B cell (primary cell): ENCODE measurements around the gene KLHL3. TPM values are rescaled to one million over a fixed set of nuclear protein-coding genes. Genes with fewer than 3 reads are reported as not detected.

Experiments used
- ATAC-seq: fragments of 200-7000 bp; cut with Tn5 transposase; one replicate; pipeline ENCODE4 v1.10.0; 2021; ENCODE audit warnings: low read depth, mild to moderate bottlenecking, moderate number of reproducible peaks, moderate library complexity
- CTCF ChIA-PET: fragments of 350-600 bp; sonication (Branson Sonifier 250); formaldehyde crosslinking; loops from one replicate; lab custom pipeline; 2021; ENCODE audit warnings: antibody characterized with exemption, inconsistent platforms; lab: Charles Lee
- POLR2A ChIA-PET: fragments of 350-600 bp; sonication (Branson Sonifier 250); formaldehyde crosslinking; loops from one replicate; lab custom pipeline; 2021; ENCODE audit warnings: antibody characterized with exemption; lab: Charles Lee
- DNase-seq: peaks from one replicate; pipeline ENCODE4 v3.0.0; 2013
- H2AFZ ChIP-seq: 2 replicates; pipeline ENCODE4 v1.6.1; 2012; ENCODE audit warnings: mild to moderate bottlenecking, low read depth, low read length; ENCODE audit not compliant: insufficient read depth, poor library complexity, severe bottlenecking
- H3K27ac ChIP-seq, 2 donors: 1 replicate in 1 of 2; 2 replicates in 1 of 2; pipeline ENCODE4 v1.5.1; 2012 to 2013; ENCODE audit warnings: low read length in 2 of 2, mild to moderate bottlenecking in 2 of 2, moderate library complexity in 1 of 2
- H3K27me3 ChIP-seq, 4 experiments: fragments of 200-600 bp in 1 of 4; sonication (generic) in 1 of 4; replicated peaks in 1 of 4; 1 replicate in 2 of 4; 2 replicates in 2 of 4; pipeline versions ENCODE4 v1.6.1 to v1.7.0; 2013 to 2016; ENCODE audit warnings: low read length in 3 of 4, mild to moderate bottlenecking in 2 of 4, mixed read lengths in 1 of 4, moderate library complexity in 1 of 4; ENCODE audit not compliant: insufficient read depth in 4 of 4, control insufficient read depth in 3 of 4; ENCODE audit errors: control extremely low read depth in 1 of 4
- H3K36me3 ChIP-seq, 2 experiments: replicated peaks in 1 of 2; 1 replicate in 1 of 2; 2 replicates in 1 of 2; pipeline versions ENCODE4 v1.6.1 to v1.7.1; 2013; ENCODE audit warnings: low read length in 1 of 2; ENCODE audit not compliant: insufficient read depth in 2 of 2, control insufficient read depth in 1 of 2; ENCODE audit errors: control extremely low read depth in 1 of 2, extremely low read depth in 1 of 2
- H3K4me1 ChIP-seq, 2 donors: fragments of 200-600 bp in 1 of 2; sonication (generic) in 1 of 2; 1 replicate in 1 of 2; 2 replicates in 1 of 2; pipeline versions ENCODE4 v1.5.1 to v1.6.1; 2013 to 2017; ENCODE audit warnings: low read length in 2 of 2; ENCODE audit not compliant: control insufficient read depth in 2 of 2, insufficient read depth in 2 of 2
- H3K4me2 ChIP-seq: replicated peaks from 2 replicates; pipeline ENCODE3; 2012; ENCODE audit warnings: mild to moderate bottlenecking, low read depth, low read length; ENCODE audit not compliant: poor library complexity, severe bottlenecking
- H3K4me3 ChIP-seq, 5 experiments: fragments of 200-600 bp in 1 of 5; sonication (generic) in 1 of 5; 1 replicate in 3 of 5; 2 replicates in 2 of 5; pipeline versions ENCODE4 v1.5.1 to v1.7.0; 2011 to 2016; ENCODE audit warnings: low read length in 4 of 5, mild to moderate bottlenecking in 4 of 5, low read depth in 2 of 5, control low read depth in 1 of 5, moderate library complexity in 1 of 5; ENCODE audit not compliant: insufficient read depth in 1 of 5; ENCODE audit errors: control extremely low read depth in 1 of 5, extremely low read depth in 1 of 5
- H3K79me2 ChIP-seq: fragments of 200-600 bp; sonication (generic); one replicate; pipeline ENCODE4 v1.6.0; 2016; ENCODE audit warnings: low read length; ENCODE audit not compliant: control insufficient read depth, insufficient read depth
- H3K9ac ChIP-seq: fragments of 200-600 bp; sonication (generic); 2 replicates; pipeline ENCODE4 v1.6.1; 2017; ENCODE audit warnings: mild to moderate bottlenecking, low read length, moderate library complexity
- H3K9me3 ChIP-seq, 3 donors: one replicate each; pipeline versions ENCODE4 v1.6.1 to v1.7.1; 2013; ENCODE audit warnings: low read length in 2 of 3; ENCODE audit not compliant: control insufficient read depth in 2 of 3, insufficient read depth in 1 of 3; ENCODE audit errors: control extremely low read depth in 1 of 3
- H4K20me1 ChIP-seq: 2 replicates; pipeline ENCODE4 v1.6.0; 2012; ENCODE audit warnings: mild to moderate bottlenecking, low read length; ENCODE audit not compliant: insufficient read depth, control insufficient read depth, poor library complexity, severe bottlenecking
- H3K27ac Mint-ChIP-seq: one replicate; pipeline ENCODE4 v1.8.0; 2021; ENCODE audit warnings: mixed read lengths
- H3K27me3 Mint-ChIP-seq: one replicate; pipeline ENCODE4 v1.8.0; 2021; ENCODE audit warnings: mixed read lengths
- H3K4me1 Mint-ChIP-seq: one replicate; pipeline ENCODE4 v1.8.0; 2021; ENCODE audit warnings: mixed read lengths
- H3K4me3 Mint-ChIP-seq: one replicate; pipeline ENCODE4 v1.8.0; 2021; ENCODE audit warnings: mixed read lengths
- H3K9me3 Mint-ChIP-seq: one replicate; pipeline ENCODE4 v1.8.0; 2022; ENCODE audit warnings: mixed read lengths; ENCODE audit not compliant: insufficient read depth
- EZH2 ChIP-seq: IDR thresholded peaks from 2 replicates; pipeline ENCODE4 v1.6.1; 2012; ENCODE audit warnings: borderline replicate concordance, low read depth, mild to moderate bottlenecking, moderate library complexity, low read length; ENCODE audit not compliant: insufficient read depth, poor library complexity, severe bottlenecking
- WGBS: methylation state at CpG from one replicate; pipeline ENCODE4 v1.1.5; 2013; ENCODE audit warnings: missing lambda C conversion rate; ENCODE audit not compliant: insufficient coverage; 5-methylcytosine and 5-hydroxymethylcytosine counted together
- intact Hi-C: fragments of 100-400 bp; cut with micrococcal nuclease; formaldehyde crosslinking; loops from one replicate; pipeline ENCODE4 v1.10.0; 2022
- polyA plus RNA-seq: library from polyadenylated mRNA; depleted of rRNA; stranded (reverse); fragments of >200 nt; gene quantifications from 2 replicates; pipeline ENCODE4 v1.2.3, GENCODE V29; 2012
- total RNA-seq, 2 donors: library from RNA; stranded (reverse); fragments of 120-200 nt in 1 of 2; gene quantifications; 1 replicate in 1 of 2; 2 replicates in 1 of 2; pipeline versions ENCODE4 v1.2.3 to v1.2.4, GENCODE V29; 2013 to 2022
- TF ChIP-seq, protein P1 (sequence below): fragments of 200-600 bp; IDR thresholded peaks from one replicate; pipeline ENCODE4 v1.8.0; 2022; ENCODE audit warnings: antibody characterized with exemption, mild to moderate bottlenecking

The KLHL3 gene
- total and polyA plus RNA-seq, 2 donors (not counting 1 experiment from before 2014, with no cell fraction given): 3.3 to 4.5 TPM

DNA sequence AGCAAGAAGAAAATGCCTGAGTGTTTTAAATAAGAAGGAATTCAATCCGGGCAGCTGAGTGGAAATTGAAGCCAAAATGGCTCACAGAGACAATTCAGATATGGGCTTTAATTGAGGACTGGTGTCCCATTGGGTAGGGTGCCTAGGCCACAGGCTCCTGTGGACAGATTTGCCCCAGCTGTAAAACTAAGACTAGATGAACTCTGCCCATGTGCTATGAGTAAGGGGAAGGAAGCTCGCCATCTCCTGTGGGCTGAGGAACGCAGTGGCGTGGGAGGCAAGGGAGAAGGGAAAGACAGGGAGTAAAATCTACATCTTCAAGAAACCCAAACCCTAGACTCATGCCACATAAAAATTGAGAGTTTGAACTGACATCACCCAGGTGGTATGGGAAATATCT is 66.1 kb downstream of the KLHL3 start:
- Histone ChIP-seq H3K4me2 (no peak overlapping the region), H3K4me3 (no peak overlapping the region), H2AFZ (no peak overlapping the region), H3K4me1 (peaks cover 0 to 11% of the 10 kb centered on the region in 2 donors), H3K79me2 (no peaks in the 10 kb centered on the region), H3K27me3 (no peaks in the 10 kb centered on the region), H3K9ac (no peak overlapping the region), H3K27ac (no peak overlapping the region), H4K20me1 (no peaks in the 10 kb centered on the region), H3K36me3 (no peaks in the 10 kb centered on the region), H3K9me3 (no peaks in the 10 kb centered on the region)
- peaks cover 12% of the 10 kb centered on the region for H3K4me1 Mint-ChIP-seq
- H3K9me3 Mint-ChIP-seq: no peaks in the 10 kb centered on the region
- ChIA-PET CTCF (interaction anchor here (1.0 to 1.7 kb wide), 2 partner anchors 10 to 84 kb away, joined by 4 to 12 read pairs; partner anchors contain the start of gene HNRNPA0), POLR2A (no interaction called here)
- no peak overlapping the region for H3K27ac Mint-ChIP-seq
- H3K4me3 Mint-ChIP-seq: no peak overlapping the region
- ATAC-seq (no peak), DNase-seq (no peak)
- TF ChIP-seq, protein P1, sequence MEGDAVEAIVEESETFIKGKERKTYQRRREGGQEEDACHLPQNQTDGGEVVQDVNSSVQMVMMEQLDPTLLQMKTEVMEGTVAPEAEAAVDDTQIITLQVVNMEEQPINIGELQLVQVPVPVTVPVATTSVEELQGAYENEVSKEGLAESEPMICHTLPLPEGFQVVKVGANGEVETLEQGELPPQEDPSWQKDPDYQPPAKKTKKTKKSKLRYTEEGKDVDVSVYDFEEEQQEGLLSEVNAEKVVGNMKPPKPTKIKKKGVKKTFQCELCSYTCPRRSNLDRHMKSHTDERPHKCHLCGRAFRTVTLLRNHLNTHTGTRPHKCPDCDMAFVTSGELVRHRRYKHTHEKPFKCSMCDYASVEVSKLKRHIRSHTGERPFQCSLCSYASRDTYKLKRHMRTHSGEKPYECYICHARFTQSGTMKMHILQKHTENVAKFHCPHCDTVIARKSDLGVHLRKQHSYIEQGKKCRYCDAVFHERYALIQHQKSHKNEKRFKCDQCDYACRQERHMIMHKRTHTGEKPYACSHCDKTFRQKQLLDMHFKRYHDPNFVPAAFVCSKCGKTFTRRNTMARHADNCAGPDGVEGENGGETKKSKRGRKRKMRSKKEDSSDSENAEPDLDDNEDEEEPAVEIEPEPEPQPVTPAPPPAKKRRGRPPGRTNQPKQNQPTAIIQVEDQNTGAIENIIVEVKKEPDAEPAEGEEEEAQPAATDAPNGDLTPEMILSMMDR: no peak
- no peak for TF ChIP-seq EZH2
- WGBS: 91% methylated on average over 1 of the region's 4 CpGs
- H3K27me3 Mint-ChIP-seq: no peaks in the 10 kb centered on the region
- intact Hi-C loops: loop anchor here (10.0 kb wide), 2 partner anchors 155 to 465 kb away; partner anchors contain the start of gene NME5

DNA sequence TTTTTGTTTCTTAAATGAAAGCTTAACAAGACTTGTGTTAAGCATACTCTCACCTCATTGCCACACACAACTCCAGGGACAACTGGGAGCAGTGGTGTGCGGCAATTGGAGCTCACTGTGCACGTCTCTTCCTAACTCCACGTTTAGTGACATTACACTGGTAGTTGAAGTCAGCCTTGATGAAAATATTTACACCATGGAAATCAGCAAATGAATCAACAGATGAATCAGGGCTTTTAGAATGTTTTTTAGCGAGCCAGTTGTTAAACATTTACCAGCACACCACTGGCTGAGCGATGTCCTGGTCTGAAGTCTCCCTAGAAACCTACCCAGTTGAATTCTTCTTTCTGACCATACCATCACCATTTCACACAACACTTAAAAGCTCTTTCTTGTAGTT is 67.3 kb downstream of the KLHL3 start:
- no peak for ATAC-seq
- no peak overlapping the region for H3K9ac ChIP-seq
- H3K9me3 Mint-ChIP-seq: no peaks in the 10 kb centered on the region

More for the DNA sequence above, 67.3 kb downstream of the KLHL3 start:
- no peak overlapping the region for H3K27ac Mint-ChIP-seq
- no peak for TF ChIP-seq EZH2
- TF ChIP-seq, protein P1: no peak
- ChIA-PET POLR2A (no interaction called here), CTCF (interaction anchor here (1.0 to 1.7 kb wide), 2 partner anchors 8 to 11 kb away, joined by 5 to 12 read pairs; no protein-coding TSS in a partner anchor)
- H3K4me3 Mint-ChIP-seq: no peak overlapping the region
- Histone ChIP-seq H3K4me2 (no peak overlapping the region), H3K27ac (no peak overlapping the region), H4K20me1 (no peaks in the 10 kb centered on the region), H3K36me3 (no peaks in the 10 kb centered on the region), H3K27me3 (no peaks in the 10 kb centered on the region), H2AFZ (no peak overlapping the region), H3K4me3 (no peak overlapping the region), H3K4me1 (peaks cover 0 to 11% of the 10 kb centered on the region in 2 donors), H3K9me3 (no peaks in the 10 kb centered on the region), H3K79me2 (no peaks in the 10 kb centered on the region)
- intact Hi-C loops: loop anchor here (10.0 kb wide), 2 partner anchors 156 to 466 kb away; partner anchors contain the start of gene NME5
- H3K4me1 Mint-ChIP-seq: peaks cover 12% of the 10 kb centered on the region
- WGBS: 91% methylated on average over 5 of the region's 5 CpGs
- DNase-seq: no peak
- H3K27me3 Mint-ChIP-seq: no peaks in the 10 kb centered on the region
